CD4-positive, alpha-beta memory T cell (primary cell): Measurements from ENCODE around the gene ZNF592. TPM values are rescaled to one million over a fixed set of nuclear protein-coding genes. Genes with fewer than 3 reads are reported as not detected.
"Not testable (repeated sequence)": the region's sequence is repeated elsewhere in the genome, so short reads cannot be mapped to it uniquely, and the experiment has no call there.

Experiments
- CTCF ChIA-PET: fragments of 350-600 bp; sonication (Branson Sonifier 250); formaldehyde crosslinking; loops from one replicate; lab custom pipeline; 2021; ENCODE audit warnings: inconsistent platforms; ENCODE audit not compliant: partially characterized antibody; lab: Charles Lee
- POLR2A ChIA-PET: fragments of 350-600 bp; sonication (Branson Sonifier 250); formaldehyde crosslinking; loops from one replicate; lab custom pipeline; 2021; ENCODE audit not compliant: partially characterized antibody; lab: Charles Lee
- DNase-seq, 5 donors: peaks; one replicate each; pipeline versions ENCODE4 v3.0.0 to v3.0.0-alpha.2; 2020 to 2022; ENCODE audit warnings: mixed read lengths in 1 of 5
- H3K27ac ChIP-seq: one replicate; pipeline ENCODE4 v1.7.0; 2013; ENCODE audit warnings: low read depth, low read length
- H3K27me3 ChIP-seq: 2 replicates; pipeline ENCODE4 v1.7.0; 2013; ENCODE audit warnings: mild to moderate bottlenecking, low read length, moderate library complexity; ENCODE audit not compliant: insufficient read depth
- H3K36me3 ChIP-seq: 2 replicates; pipeline ENCODE4 v1.7.0; 2013; ENCODE audit warnings: mild to moderate bottlenecking, low read length, moderate library complexity; ENCODE audit not compliant: insufficient read depth
- H3K4me1 ChIP-seq: 2 replicates; pipeline ENCODE4 v1.7.0; 2013; ENCODE audit warnings: mild to moderate bottlenecking, low read length, moderate library complexity; ENCODE audit not compliant: insufficient read depth
- H3K4me3 ChIP-seq, 2 donors: one replicate each; pipeline ENCODE4 v1.7.0; 2013; ENCODE audit warnings: low read length in 2 of 2, mild to moderate bottlenecking in 1 of 2
- H3K9me3 ChIP-seq, 2 donors: one replicate each; pipeline ENCODE4 v1.7.0; 2013; ENCODE audit warnings: low read length in 2 of 2, control low read depth in 1 of 2; ENCODE audit not compliant: control insufficient read depth in 1 of 2
- H3K27ac Mint-ChIP-seq, 7 donors: one replicate each; pipeline ENCODE4 v1.8.0; 2020 to 2021; ENCODE audit warnings: mixed read lengths in 7 of 7, mild to moderate bottlenecking in 6 of 7, inconsistent platforms in 3 of 7, moderate library complexity in 3 of 7
- H3K27me3 Mint-ChIP-seq, 2 donors: one replicate each; pipeline ENCODE4 v1.8.0; 2020 to 2021; ENCODE audit warnings: mixed read lengths in 2 of 2
- H3K36me3 Mint-ChIP-seq, 2 donors: one replicate each; pipeline ENCODE4 v1.8.0; 2020 to 2021; ENCODE audit warnings: mixed read lengths in 2 of 2, inconsistent platforms in 1 of 2, mild to moderate bottlenecking in 1 of 2
- H3K4me1 Mint-ChIP-seq, 4 donors: one replicate each; pipeline ENCODE4 v1.8.0; 2020 to 2021; ENCODE audit warnings: mixed read lengths in 4 of 4, mild to moderate bottlenecking in 1 of 4
- H3K4me3 Mint-ChIP-seq, 8 donors: one replicate each; pipeline ENCODE4 v1.8.0; 2020 to 2021; ENCODE audit warnings: mixed read lengths in 8 of 8, mild to moderate bottlenecking in 7 of 8, moderate library complexity in 6 of 8, inconsistent platforms in 3 of 8
- H3K9me3 Mint-ChIP-seq, 8 donors: one replicate each; pipeline ENCODE4 v1.8.0; 2020 to 2021; ENCODE audit warnings: mixed read lengths in 8 of 8, mild to moderate bottlenecking in 5 of 8, inconsistent platforms in 3 of 8, moderate library complexity in 1 of 8
- intact Hi-C: fragments of 100-400 bp; cut with micrococcal nuclease; formaldehyde crosslinking; loops from one replicate; pipeline ENCODE4 v1.15.1; 2023
- polyA plus RNA-seq, 2 donors: library from polyadenylated mRNA; unstranded; fragments of 300-500 nt; fragmentation: Illumina TruSeq; gene quantifications; one replicate each; pipeline ENCODE4 v1.2.3, GENCODE V29; 2021
- total RNA-seq, 2 experiments: library from RNA; stranded (reverse); gene quantifications; one replicate each; pipeline ENCODE4 v1.2.3, GENCODE V29; 2021

Gene ZNF592
- total and polyA plus RNA-seq, 4 experiments from 2014 or later, result 1.7 to 42.6 (median 27.1) TPM

GRCh38 chr15:84839714-84840113 lies 91.3 kb downstream of the ZNF592 start:
- Mint-ChIP-seq H3K36me3 (no peaks in the 10 kb centered on the region), H3K4me3 (no peak overlapping the region), H3K4me1 (no peaks in the 10 kb centered on the region), H3K9me3 (peaks cover 0 to 1% (median 0%) of the 10 kb centered on the region in 8 donors), H3K27me3 (peaks cover 0 to 9% of the 10 kb centered on the region in 2 donors), H3K27ac (no peak overlapping the region)
- CTCF ChIA-PET, result no interaction called here
- intact Hi-C loops, result no loop called here
- H3K9me3 ChIP-seq, result no peaks in the 10 kb centered on the region
- no peaks in the 10 kb centered on the region for H3K27me3 ChIP-seq
- no peak overlapping the region for H3K27ac ChIP-seq
- H3K4me3 ChIP-seq, result no peak overlapping the region
- H3K36me3 ChIP-seq, result no peaks in the 10 kb centered on the region
- POLR2A ChIA-PET, result no interaction called here
- no peak for DNase-seq
- no peaks in the 10 kb centered on the region for H3K4me1 ChIP-seq

GRCh38 chr15:84840255-84840654 lies 91.9 kb downstream of the ZNF592 start:
- Histone ChIP-seq H3K9me3 (no peaks in the 10 kb centered on the region), H3K4me3 (no peak overlapping the region), H3K27me3 (no peaks in the 10 kb centered on the region), H3K36me3 (no peaks in the 10 kb centered on the region), H3K4me1 (no peaks in the 10 kb centered on the region), H3K27ac (no peak overlapping the region)
- H3K4me3 Mint-ChIP-seq, result no peak overlapping the region
- ChIA-PET POLR2A (no interaction called here), CTCF (no interaction called here)
- H3K4me1 Mint-ChIP-seq, result no peaks in the 10 kb centered on the region
- DNase-seq, result no peak
- no peaks in the 10 kb centered on the region for H3K36me3 Mint-ChIP-seq
- H3K27ac Mint-ChIP-seq, result no peak overlapping the region
- intact Hi-C loops, result no loop called here
- peaks cover 0 to 9% of the 10 kb centered on the region in 2 donors for H3K27me3 Mint-ChIP-seq
- H3K9me3 Mint-ChIP-seq, result peaks cover 0 to 1% (median 0%) of the 10 kb centered on the region in 8 donors

GRCh38 chr15:84840741-84841429 lies 92.5 kb downstream of the ZNF592 start:
- peaks cover 0 to 7% (median under 1%) of the 10 kb centered on the region in 8 donors for H3K9me3 Mint-ChIP-seq
- H3K4me1 Mint-ChIP-seq, result no peaks in the 10 kb centered on the region
- no peaks in the 10 kb centered on the region for H3K4me1 ChIP-seq
- DNase-seq, result no peak
- ChIA-PET POLR2A (no interaction called here), CTCF (interaction anchor here (1.0 kb wide), 1 partner anchor 12 kb away, joined by 3 read pairs; no protein-coding TSS in a partner anchor)
- H3K4me3 ChIP-seq, result no peak overlapping the region
- no peaks in the 10 kb centered on the region for H3K36me3 ChIP-seq
- no peak overlapping the region for H3K4me3 Mint-ChIP-seq
- no peak overlapping the region for H3K27ac ChIP-seq
- no peaks in the 10 kb centered on the region for H3K9me3 ChIP-seq
- peaks cover 0 to 8% of the 10 kb centered on the region in 2 donors for H3K27me3 Mint-ChIP-seq
- intact Hi-C loops, result no loop called here
- no peaks in the 10 kb centered on the region for H3K27me3 ChIP-seq
- no peaks in the 10 kb centered on the region for H3K36me3 Mint-ChIP-seq
- no peak overlapping the region for H3K27ac Mint-ChIP-seq

GRCh38 chr15:84842781-84843180 lies 94.4 kb downstream of the ZNF592 start:
- no peaks in the 10 kb centered on the region for H3K27me3 Mint-ChIP-seq
- peaks cover 0 to 24% (median 16%) of the 10 kb centered on the region in 8 donors for H3K9me3 Mint-ChIP-seq
- H3K9me3 ChIP-seq, result no peaks in the 10 kb centered on the region
- no peak overlapping the region for H3K4me3 ChIP-seq
- no peak overlapping the region for H3K4me3 Mint-ChIP-seq
- no peak overlapping the region for H3K27ac ChIP-seq
- no peak overlapping the region for H3K27ac Mint-ChIP-seq
- H3K4me1 ChIP-seq, result no peaks in the 10 kb centered on the region
- POLR2A ChIA-PET, result no interaction called here
- intact Hi-C loops, result no loop called here
- no peaks in the 10 kb centered on the region for H3K36me3 ChIP-seq
- CTCF ChIA-PET, result no interaction called here
- no peak for DNase-seq
- no peaks in the 10 kb centered on the region for H3K4me1 Mint-ChIP-seq
- H3K36me3 Mint-ChIP-seq, result peaks cover 2 to 9% of the 10 kb centered on the region in 2 donors
- no peaks in the 10 kb centered on the region for H3K27me3 ChIP-seq

- CTCF ChIA-PET, result interaction anchor here (0.9 to 2.7 kb wide), 4 partner anchors 10 to 200 kb away, joined by 3 to 10 read pairs (median 4); no protein-coding TSS in a partner anchor
- Histone ChIP-seq H3K27ac (no peak overlapping the region), H3K4me1 (no peaks in the 10 kb centered on the region), H3K9me3 (no peaks in the 10 kb centered on the region), H3K4me3 (no peak overlapping the region), H3K27me3 (no peaks in the 10 kb centered on the region), H3K36me3 (no peaks in the 10 kb centered on the region)
- POLR2A ChIA-PET, result no interaction called here
- Mint-ChIP-seq H3K27ac (no peak overlapping the region), H3K36me3 (peaks cover 2 to 12% of the 10 kb centered on the region in 2 donors), H3K4me1 (no peaks in the 10 kb centered on the region), H3K9me3 (peaks cover 0 to 33% (median 19%) of the 10 kb centered on the region in 8 donors), H3K27me3 (no peaks in the 10 kb centered on the region), H3K4me3 (no peak overlapping the region)
- intact Hi-C loops, result loop anchor here (1.0 kb wide), 2 partner anchors 83 to 199 kb away; no protein-coding TSS in a partner anchor
- DNase-seq, result no peak
Observed at GRCh38 chr15:84844964-84845363, 96.6 kb downstream of the ZNF592 start.

GRCh38 chr15:84845631-84846030 lies 97.2 kb downstream of the ZNF592 start:
- H3K36me3 Mint-ChIP-seq, result peaks cover 2 to 12% of the 10 kb centered on the region in 2 donors
- H3K27ac ChIP-seq, H3K4me3 ChIP-seq, H3K4me1 ChIP-seq, H3K4me3 Mint-ChIP-seq, H3K27me3 Mint-ChIP-seq, H3K27ac Mint-ChIP-seq, H3K9me3 ChIP-seq, H3K36me3 ChIP-seq, POLR2A ChIA-PET, H3K4me1 Mint-ChIP-seq, H3K27me3 ChIP-seq: not testable (repeated sequence)
- peaks cover 0 to 33% (median 19%) of the 10 kb centered on the region in 8 donors for H3K9me3 Mint-ChIP-seq
- peak in 4 of 5 donors; percentile 8 to 30 (median 16) for DNase-seq
- intact Hi-C loops, result loop anchor here (1.0 kb wide), 2 partner anchors 83 to 199 kb away; no protein-coding TSS in a partner anchor
- CTCF ChIA-PET, result interaction anchor here (0.9 to 2.7 kb wide), 3 partner anchors 11 to 199 kb away, joined by 3 to 10 read pairs (median 4); no protein-coding TSS in a partner anchor

GRCh38 chr15:84846269-84846668 lies 97.9 kb downstream of the ZNF592 start:
- ChIA-PET CTCF (interaction anchor here (0.7 to 2.7 kb wide), 4 partner anchors 9 to 198 kb away, joined by 3 to 10 read pairs (median 4); partner anchors contain the start of gene NMB), POLR2A (no interaction called here)
- H3K36me3 ChIP-seq, result no peaks in the 10 kb centered on the region
- H3K27me3 ChIP-seq, result no peaks in the 10 kb centered on the region
- H3K9me3 ChIP-seq, result no peaks in the 10 kb centered on the region
- no peak overlapping the region for H3K4me3 Mint-ChIP-seq
- H3K27ac Mint-ChIP-seq, result no peak overlapping the region
- no peak for DNase-seq
- H3K4me1 ChIP-seq, result no peaks in the 10 kb centered on the region
- peaks cover 0 to 33% (median 19%) of the 10 kb centered on the region in 8 donors for H3K9me3 Mint-ChIP-seq
- no peak overlapping the region for H3K4me3 ChIP-seq
- H3K36me3 Mint-ChIP-seq, result peaks cover 2 to 12% of the 10 kb centered on the region in 2 donors
- intact Hi-C loops, result no loop called here
- H3K27ac ChIP-seq, result no peak overlapping the region
- no peaks in the 10 kb centered on the region for H3K27me3 Mint-ChIP-seq
- H3K4me1 Mint-ChIP-seq, result no peaks in the 10 kb centered on the region
